K562 (cell line): ENCODE results near the gene DCTN5. TPM values are rescaled to one million over a fixed set of nuclear protein-coding genes. Genes with fewer than 3 reads are reported as not detected.

ENCODE experiments used
- JUND ChIP-seq, 2 experiments: IDR thresholded peaks; 2 replicates in 1 of 2; 3 replicates in 1 of 2; pipeline ENCODE4 v1.6.1; 2011; ENCODE audit warnings: borderline replicate concordance in 2 of 2, low read depth in 2 of 2, low read length in 2 of 2, improper control_type of control experiment in 1 of 2, missing biosample characterization in 1 of 2, missing genetic modification characterization in 1 of 2, missing genetic modification reagents in 1 of 2
- NBN ChIP-seq: fragments of 450-650 bp; IDR thresholded peaks from 2 replicates; pipeline ENCODE4 v1.6.1; 2016; ENCODE audit warnings: low read depth, mild to moderate bottlenecking
- NCOA2 ChIP-seq, 2 experiments: fragments of 450-650 bp; IDR thresholded peaks; 2 replicates each; pipeline ENCODE4 v1.6.1; 2018; ENCODE audit warnings: mild to moderate bottlenecking in 2 of 2, moderate library complexity in 1 of 2; ENCODE audit not compliant: partially characterized antibody in 2 of 2
- PCBP1 ChIP-seq: fragments of 200-400 bp; formaldehyde crosslinking; IDR thresholded peaks from 2 replicates; pipeline ENCODE4 v1.6.1; 2018; ENCODE audit warnings: mild to moderate bottlenecking, low read depth, low read length; ENCODE audit not compliant: poor library complexity, severe bottlenecking
- POLR2B ChIP-seq: fragments of 450-650 bp; IDR thresholded peaks from 2 replicates; pipeline ENCODE4 v1.6.1; 2018; ENCODE audit warnings: low read depth; ENCODE audit not compliant: partially characterized antibody
- ZNF184 ChIP-seq: sonication (generic); formaldehyde crosslinking; IDR thresholded peaks from 2 replicates; pipeline ENCODE4 v1.5.0; 2020; ENCODE audit warnings: missing genetic modification reagents
- ZNF586 ChIP-seq: fragments of 450-650 bp; formaldehyde crosslinking; conservative IDR thresholded peaks from 2 replicates; pipeline ENCODE4 v1.4.0; 2020; ENCODE audit warnings: mild to moderate bottlenecking, moderate library complexity
- ZNF696 ChIP-seq: fragments of 250-450 bp; sonication (Bioruptor Pico); conservative IDR thresholded peaks from 2 replicates; pipeline ENCODE4 v1.4.0; 2020; ENCODE audit warnings: mild to moderate bottlenecking, moderate library complexity
- polyA plus RNA-seq, 8 experiments: library from polyadenylated mRNA; depleted of rRNA in 4 of 8; stranded (reverse) in 5 of 8; unstranded in 3 of 8; fragments of >200 nt; fragmentation: Nextera tagmentation in 2 of 8; fragmentation: Illumina TruSeq in 1 of 8; extraction: Ambion mirVana in 2 of 8; extraction: Trizol in 1 of 8; gene quantifications; 2 replicates each; pipeline versions ENCODE4 v1.2.1 to v1.2.3, GENCODE V29; 2011 to 2014; ENCODE audit warnings: inconsistent platforms in 1 of 8, missing spikeins in 1 of 8
- total RNA-seq, 7 experiments: library from RNA; depleted of rRNA in 6 of 7; stranded (reverse); fragments of >200 nt in 6 of 7; fragmentation: Illumina TruSeq in 2 of 7; extraction: Trizol in 2 of 7; gene quantifications; 2 replicates each; pipeline versions ENCODE4 v1.2.1 to v1.2.3, GENCODE V29; 2011 to 2021; ENCODE audit warnings: low replicate concordance in 1 of 7
- TF ChIP-seq, protein P1 (sequence below): fragments of 450-650 bp; IDR thresholded peaks from 2 replicates; pipeline ENCODE4 v1.6.1; 2014; ENCODE audit warnings: low read depth, mild to moderate bottlenecking, moderate library complexity, borderline replicate concordance
- TF ChIP-seq, protein P2 (sequence below), 2 experiments: fragments of 200-800 bp in 1 of 2; sonication (Bioruptor generic) in 1 of 2; sonication (generic) in 1 of 2; formaldehyde crosslinking in 1 of 2; IDR thresholded peaks in 1 of 2; conservative IDR thresholded peaks in 1 of 2; 2 replicates each; pipeline versions ENCODE4 v1.5.0 to v1.6.1; 2016 to 2020; ENCODE audit warnings: missing compliant biosample characterization in 1 of 2, missing genetic modification characterization in 1 of 2, missing genetic modification reagents in 1 of 2
- TF ChIP-seq, protein P3 (sequence below): fragments of 250-450 bp; sonication (Bioruptor Pico); IDR thresholded peaks from 2 replicates; pipeline ENCODE4 v1.4.0; 2020; ENCODE audit warnings: mild to moderate bottlenecking
- TF ChIP-seq, protein P4 (sequence below), 2 experiments: fragments of 450-650 bp; conservative IDR thresholded peaks; 2 replicates each; pipeline ENCODE4 v1.6.1; 2017; ENCODE audit warnings: mild to moderate bottlenecking in 2 of 2, moderate library complexity in 2 of 2
- TF ChIP-seq, protein P5 (sequence below): sonication (generic); formaldehyde crosslinking; IDR thresholded peaks from 2 replicates; pipeline ENCODE4 v1.8.1; 2023; ENCODE audit warnings: mild to moderate bottlenecking, missing genetic modification reagents

DCTN5 gene
- total and polyA plus RNA-seq, 9 of the 15 experiments (the other 6 are each of a cell fraction or from before 2014, with no cell fraction given), result 35.8 to 149 (median 75.9) TPM

DNA sequence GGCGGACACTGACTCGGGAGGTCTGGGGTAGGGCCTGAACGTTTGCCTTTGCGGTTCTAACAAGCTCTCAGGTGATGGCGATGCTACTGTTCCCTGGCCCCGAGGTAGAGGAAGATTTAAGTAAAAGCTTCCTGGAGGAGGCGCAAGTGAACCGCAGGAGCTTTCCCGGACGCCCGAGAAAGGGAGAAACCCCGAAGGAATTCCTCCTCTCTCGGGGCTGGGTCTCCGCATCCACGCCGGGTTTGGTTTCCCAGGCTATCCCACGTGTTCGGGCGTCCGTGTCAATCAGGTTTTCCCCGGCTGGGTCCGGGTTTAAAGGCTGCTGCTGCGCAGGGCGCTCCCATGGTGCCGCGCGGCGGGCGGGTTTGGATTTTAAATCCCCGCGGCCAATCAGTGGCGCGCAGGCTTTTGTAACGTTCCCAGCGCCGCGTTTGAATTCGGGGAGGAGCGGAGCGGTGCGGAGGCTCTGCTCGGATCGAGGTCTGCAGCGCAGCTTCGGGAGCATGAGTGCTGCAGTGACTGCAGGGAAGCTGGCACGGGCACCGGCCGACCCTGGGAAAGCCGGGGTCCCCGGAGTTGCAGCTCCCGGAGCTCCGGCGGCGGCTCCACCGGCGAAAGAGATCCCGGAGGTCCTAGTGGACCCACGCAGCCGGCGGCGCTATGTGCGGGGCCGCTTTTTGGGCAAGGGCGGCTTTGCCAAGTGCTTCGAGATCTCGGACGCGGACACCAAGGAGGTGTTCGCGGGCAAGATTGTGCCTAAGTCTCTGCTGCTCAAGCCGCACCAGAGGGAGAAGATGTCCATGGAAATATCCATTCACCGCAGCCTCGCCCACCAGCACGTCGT is 37.4 kb downstream of the DCTN5 start, which contains the start of gene PLK1 (continued):
- TF ChIP-seq, protein P1, sequence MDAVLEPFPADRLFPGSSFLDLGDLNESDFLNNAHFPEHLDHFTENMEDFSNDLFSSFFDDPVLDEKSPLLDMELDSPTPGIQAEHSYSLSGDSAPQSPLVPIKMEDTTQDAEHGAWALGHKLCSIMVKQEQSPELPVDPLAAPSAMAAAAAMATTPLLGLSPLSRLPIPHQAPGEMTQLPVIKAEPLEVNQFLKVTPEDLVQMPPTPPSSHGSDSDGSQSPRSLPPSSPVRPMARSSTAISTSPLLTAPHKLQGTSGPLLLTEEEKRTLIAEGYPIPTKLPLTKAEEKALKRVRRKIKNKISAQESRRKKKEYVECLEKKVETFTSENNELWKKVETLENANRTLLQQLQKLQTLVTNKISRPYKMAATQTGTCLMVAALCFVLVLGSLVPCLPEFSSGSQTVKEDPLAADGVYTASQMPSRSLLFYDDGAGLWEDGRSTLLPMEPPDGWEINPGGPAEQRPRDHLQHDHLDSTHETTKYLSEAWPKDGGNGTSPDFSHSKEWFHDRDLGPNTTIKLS, result peak; percentile 21; the same call in 1 of the 2 replicates
- TF ChIP-seq NCOA2 (IDR thresholded peaks at IDR 0.05; ENCODE audit: partially characterized antibody in 2 of 2) (no peak), ZNF586 (CRISPR knock-in tag) (no peak), ZNF696 (CRISPR knock-in tag) (no peak), NBN (no peak), PCBP1 (peak; percentile 54), POLR2B (peak; percentile 50), ZNF184 (CRISPR knock-in tag) (no peak), JUND (IDR thresholded peaks at IDR 0.05; ENCODE audit: borderline replicate concordance, low read depth, low read length) (no peak), JUND (tag; IDR thresholded peaks at IDR 0.05; ENCODE audit: borderline replicate concordance, low read depth, low read length) (peak; percentile 26; the same call in 1 of the 3 replicates)
- TF ChIP-seq, protein P2, sequence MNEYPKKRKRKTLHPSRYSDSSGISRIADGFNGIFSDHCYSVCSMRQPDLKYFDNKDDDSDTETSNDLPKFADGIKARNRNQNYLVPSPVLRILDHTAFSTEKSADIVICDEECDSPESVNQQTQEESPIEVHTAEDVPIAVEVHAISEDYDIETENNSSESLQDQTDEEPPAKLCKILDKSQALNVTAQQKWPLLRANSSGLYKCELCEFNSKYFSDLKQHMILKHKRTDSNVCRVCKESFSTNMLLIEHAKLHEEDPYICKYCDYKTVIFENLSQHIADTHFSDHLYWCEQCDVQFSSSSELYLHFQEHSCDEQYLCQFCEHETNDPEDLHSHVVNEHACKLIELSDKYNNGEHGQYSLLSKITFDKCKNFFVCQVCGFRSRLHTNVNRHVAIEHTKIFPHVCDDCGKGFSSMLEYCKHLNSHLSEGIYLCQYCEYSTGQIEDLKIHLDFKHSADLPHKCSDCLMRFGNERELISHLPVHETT (CRISPR knock-in tag; conservative IDR thresholded peaks at IDR 0.05 in 1 of 2, IDR thresholded peaks at IDR 0.05 in 1 of 2), result peak in 1 of 2 experiments; percentile 55; a peak in 1 of 4 replicates
- TF ChIP-seq, protein P3, sequence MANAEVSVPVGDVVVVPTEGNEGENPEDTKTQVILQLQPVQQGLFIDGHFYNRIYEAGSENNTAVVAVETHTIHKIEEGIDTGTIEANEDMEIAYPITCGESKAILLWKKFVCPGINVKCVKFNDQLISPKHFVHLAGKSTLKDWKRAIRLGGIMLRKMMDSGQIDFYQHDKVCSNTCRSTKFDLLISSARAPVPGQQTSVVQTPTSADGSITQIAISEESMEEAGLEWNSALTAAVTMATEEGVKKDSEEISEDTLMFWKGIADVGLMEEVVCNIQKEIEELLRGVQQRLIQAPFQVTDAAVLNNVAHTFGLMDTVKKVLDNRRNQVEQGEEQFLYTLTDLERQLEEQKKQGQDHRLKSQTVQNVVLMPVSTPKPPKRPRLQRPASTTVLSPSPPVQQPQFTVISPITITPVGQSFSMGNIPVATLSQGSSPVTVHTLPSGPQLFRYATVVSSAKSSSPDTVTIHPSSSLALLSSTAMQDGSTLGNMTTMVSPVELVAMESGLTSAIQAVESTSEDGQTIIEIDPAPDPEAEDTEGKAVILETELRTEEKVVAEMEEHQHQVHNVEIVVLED (CRISPR knock-in tag), result no peak
- TF ChIP-seq, protein P4, sequence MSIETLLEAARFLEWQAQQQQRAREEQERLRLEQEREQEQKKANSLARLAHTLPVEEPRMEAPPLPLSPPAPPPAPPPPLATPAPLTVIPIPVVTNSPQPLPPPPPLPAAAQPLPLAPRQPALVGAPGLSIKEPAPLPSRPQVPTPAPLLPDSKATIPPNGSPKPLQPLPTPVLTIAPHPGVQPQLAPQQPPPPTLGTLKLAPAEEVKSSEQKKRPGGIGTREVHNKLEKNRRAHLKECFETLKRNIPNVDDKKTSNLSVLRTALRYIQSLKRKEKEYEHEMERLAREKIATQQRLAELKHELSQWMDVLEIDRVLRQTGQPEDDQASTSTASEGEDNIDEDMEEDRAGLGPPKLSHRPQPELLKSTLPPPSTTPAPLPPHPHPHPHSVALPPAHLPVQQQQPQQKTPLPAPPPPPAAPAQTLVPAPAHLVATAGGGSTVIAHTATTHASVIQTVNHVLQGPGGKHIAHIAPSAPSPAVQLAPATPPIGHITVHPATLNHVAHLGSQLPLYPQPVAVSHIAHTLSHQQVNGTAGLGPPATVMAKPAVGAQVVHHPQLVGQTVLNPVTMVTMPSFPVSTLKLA (conservative IDR thresholded peaks at IDR 0.05), result peak; percentile 94 to 97
- TF ChIP-seq, protein P5, sequence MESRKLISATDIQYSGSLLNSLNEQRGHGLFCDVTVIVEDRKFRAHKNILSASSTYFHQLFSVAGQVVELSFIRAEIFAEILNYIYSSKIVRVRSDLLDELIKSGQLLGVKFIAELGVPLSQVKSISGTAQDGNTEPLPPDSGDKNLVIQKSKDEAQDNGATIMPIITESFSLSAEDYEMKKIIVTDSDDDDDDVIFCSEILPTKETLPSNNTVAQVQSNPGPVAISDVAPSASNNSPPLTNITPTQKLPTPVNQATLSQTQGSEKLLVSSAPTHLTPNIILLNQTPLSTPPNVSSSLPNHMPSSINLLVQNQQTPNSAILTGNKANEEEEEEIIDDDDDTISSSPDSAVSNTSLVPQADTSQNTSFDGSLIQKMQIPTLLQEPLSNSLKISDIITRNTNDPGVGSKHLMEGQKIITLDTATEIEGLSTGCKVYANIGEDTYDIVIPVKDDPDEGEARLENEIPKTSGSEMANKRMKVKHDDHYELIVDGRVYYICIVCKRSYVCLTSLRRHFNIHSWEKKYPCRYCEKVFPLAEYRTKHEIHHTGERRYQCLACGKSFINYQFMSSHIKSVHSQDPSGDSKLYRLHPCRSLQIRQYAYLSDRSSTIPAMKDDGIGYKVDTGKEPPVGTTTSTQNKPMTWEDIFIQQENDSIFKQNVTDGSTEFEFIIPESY (CRISPR knock-in tag), result peak; percentile 51; the same call in 1 of the 2 replicates
